HepG2 (cell line): ENCODE data around the gene BMERB1. TPM values are rescaled to one million over a fixed set of nuclear protein-coding genes. Genes with fewer than 3 reads are reported as not detected.
A peak's percentile ranks its signal among the peaks of the same experiment; 100 is the strongest.

ENCODE experiments used
- CBX1 ChIP-seq: IDR thresholded peaks from one replicate; pipeline ENCODE4 v1.6.1; 2016; ENCODE audit warnings: antibody characterized with exemption, low read depth
- RORA ChIP-seq: sonication (generic); formaldehyde crosslinking; IDR thresholded peaks from 2 replicates; pipeline ENCODE4 v1.5.0; 2020; ENCODE audit warnings: mild to moderate bottlenecking, missing genetic modification reagents, moderate library complexity
- ZNF691 ChIP-seq: sonication (generic); formaldehyde crosslinking; IDR thresholded peaks from 2 replicates; pipeline ENCODE4 v1.4.0; 2020; ENCODE audit warnings: missing genetic modification reagents, low read depth, mild to moderate bottlenecking, borderline replicate concordance
- polyA plus RNA-seq, 8 experiments: library from polyadenylated mRNA; depleted of rRNA in 3 of 8; stranded (reverse) in 7 of 8; unstranded in 1 of 8; fragments of >200 nt; fragmentation: Illumina TruSeq in 4 of 8; extraction: Trizol in 4 of 8; gene quantifications; 2 replicates each; pipeline versions ENCODE4 v1.2.1 to v1.2.3, GENCODE V29; 2011 to 2016; ENCODE audit warnings: low read depth in 4 of 8, missing spikeins in 1 of 8, mixed read lengths in 1 of 8; ENCODE audit not compliant: insufficient read depth in 1 of 8
- total RNA-seq, 5 experiments: library from RNA; depleted of rRNA; stranded (reverse); fragments of >200 nt; fragmentation: Illumina TruSeq; extraction: Trizol; gene quantifications; 2 replicates each; pipeline ENCODE4 v1.2.3, GENCODE V29; 2016; ENCODE audit warnings: low read depth in 1 of 5
- TF ChIP-seq, protein P1 (sequence below): sonication (generic); formaldehyde crosslinking; IDR thresholded peaks from 2 replicates; pipeline ENCODE4 v1.8.0; 2022; ENCODE audit warnings: mild to moderate bottlenecking, missing genetic modification reagents, borderline replicate concordance
- TF ChIP-seq, protein P2 (sequence below): sonication (generic); formaldehyde crosslinking; IDR thresholded peaks from 2 replicates; pipeline ENCODE4 v1.8.0; 2022; ENCODE audit warnings: mild to moderate bottlenecking, missing genetic modification reagents, moderate library complexity
- TF ChIP-seq, protein P3 (sequence below): sonication (generic); formaldehyde crosslinking; IDR thresholded peaks from 2 replicates; pipeline ENCODE4 v1.4.0; 2020; ENCODE audit warnings: missing genetic modification reagents

BMERB1 gene
- total and polyA plus RNA-seq, 2 of the 13 experiments (the other 11 are each of a cell fraction or from before 2014, with no cell fraction given): 1.4 TPM

DNA sequence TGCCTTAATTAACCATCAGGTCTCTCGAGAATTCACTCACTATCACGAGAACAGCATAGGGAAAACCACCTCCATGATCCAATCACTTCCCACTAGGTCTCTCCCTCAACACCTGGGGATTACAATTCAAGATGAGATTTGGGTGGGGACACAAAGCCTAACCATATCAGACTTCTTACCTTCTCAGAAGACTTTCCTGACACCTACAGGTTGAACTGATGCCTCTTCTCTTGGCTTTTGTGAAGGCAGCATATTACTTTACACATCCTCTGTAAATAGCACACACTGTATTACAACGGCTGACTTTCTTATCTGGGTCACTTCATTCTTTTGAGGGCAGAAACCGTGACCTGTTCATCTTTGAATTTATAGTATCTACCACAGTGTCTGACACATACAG lies 23.6 kb downstream of the BMERB1 start (continued):
- TF ChIP-seq, protein P1, sequence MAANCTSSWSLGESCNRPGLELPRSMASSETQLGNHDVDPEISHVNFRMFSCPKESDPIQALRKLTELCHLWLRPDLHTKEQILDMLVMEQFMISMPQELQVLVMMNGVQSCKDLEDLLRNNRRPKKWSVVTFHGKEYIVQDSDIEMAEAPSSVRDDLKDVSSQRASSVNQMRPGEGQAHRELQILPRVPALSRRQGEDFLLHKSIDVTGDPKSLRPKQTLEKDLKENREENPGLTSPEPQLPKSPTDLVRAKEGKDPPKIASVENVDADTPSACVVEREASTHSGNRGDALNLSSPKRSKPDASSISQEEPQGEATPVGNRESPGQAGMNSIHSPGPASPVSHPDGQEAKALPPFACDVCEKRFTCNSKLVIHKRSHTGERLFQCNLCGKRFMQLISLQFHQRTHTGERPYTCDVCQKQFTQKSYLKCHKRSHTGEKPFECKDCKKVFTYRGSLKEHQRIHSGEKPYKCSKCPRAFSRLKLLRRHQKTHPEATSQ (CRISPR knock-in tag): peak; percentile 100
- TF ChIP-seq, protein P2, sequence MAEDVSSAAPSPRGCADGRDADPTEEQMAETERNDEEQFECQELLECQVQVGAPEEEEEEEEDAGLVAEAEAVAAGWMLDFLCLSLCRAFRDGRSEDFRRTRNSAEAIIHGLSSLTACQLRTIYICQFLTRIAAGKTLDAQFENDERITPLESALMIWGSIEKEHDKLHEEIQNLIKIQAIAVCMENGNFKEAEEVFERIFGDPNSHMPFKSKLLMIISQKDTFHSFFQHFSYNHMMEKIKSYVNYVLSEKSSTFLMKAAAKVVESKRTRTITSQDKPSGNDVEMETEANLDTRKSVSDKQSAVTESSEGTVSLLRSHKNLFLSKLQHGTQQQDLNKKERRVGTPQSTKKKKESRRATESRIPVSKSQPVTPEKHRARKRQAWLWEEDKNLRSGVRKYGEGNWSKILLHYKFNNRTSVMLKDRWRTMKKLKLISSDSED (CRISPR knock-in tag): no peak
- no peak for TF ChIP-seq RORA (CRISPR knock-in tag)
- TF ChIP-seq, protein P3, sequence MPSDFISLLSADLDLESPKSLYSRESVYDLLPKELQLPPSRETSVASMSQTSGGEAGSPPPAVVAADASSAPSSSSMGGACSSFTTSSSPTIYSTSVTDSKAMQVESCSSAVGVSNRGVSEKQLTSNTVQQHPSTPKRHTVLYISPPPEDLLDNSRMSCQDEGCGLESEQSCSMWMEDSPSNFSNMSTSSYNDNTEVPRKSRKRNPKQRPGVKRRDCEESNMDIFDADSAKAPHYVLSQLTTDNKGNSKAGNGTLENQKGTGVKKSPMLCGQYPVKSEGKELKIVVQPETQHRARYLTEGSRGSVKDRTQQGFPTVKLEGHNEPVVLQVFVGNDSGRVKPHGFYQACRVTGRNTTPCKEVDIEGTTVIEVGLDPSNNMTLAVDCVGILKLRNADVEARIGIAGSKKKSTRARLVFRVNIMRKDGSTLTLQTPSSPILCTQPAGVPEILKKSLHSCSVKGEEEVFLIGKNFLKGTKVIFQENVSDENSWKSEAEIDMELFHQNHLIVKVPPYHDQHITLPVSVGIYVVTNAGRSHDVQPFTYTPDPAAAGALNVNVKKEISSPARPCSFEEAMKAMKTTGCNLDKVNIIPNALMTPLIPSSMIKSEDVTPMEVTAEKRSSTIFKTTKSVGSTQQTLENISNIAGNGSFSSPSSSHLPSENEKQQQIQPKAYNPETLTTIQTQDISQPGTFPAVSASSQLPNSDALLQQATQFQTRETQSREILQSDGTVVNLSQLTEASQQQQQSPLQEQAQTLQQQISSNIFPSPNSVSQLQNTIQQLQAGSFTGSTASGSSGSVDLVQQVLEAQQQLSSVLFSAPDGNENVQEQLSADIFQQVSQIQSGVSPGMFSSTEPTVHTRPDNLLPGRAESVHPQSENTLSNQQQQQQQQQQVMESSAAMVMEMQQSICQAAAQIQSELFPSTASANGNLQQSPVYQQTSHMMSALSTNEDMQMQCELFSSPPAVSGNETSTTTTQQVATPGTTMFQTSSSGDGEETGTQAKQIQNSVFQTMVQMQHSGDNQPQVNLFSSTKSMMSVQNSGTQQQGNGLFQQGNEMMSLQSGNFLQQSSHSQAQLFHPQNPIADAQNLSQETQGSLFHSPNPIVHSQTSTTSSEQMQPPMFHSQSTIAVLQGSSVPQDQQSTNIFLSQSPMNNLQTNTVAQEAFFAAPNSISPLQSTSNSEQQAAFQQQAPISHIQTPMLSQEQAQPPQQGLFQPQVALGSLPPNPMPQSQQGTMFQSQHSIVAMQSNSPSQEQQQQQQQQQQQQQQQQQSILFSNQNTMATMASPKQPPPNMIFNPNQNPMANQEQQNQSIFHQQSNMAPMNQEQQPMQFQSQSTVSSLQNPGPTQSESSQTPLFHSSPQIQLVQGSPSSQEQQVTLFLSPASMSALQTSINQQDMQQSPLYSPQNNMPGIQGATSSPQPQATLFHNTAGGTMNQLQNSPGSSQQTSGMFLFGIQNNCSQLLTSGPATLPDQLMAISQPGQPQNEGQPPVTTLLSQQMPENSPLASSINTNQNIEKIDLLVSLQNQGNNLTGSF (CRISPR knock-in tag): no peak
- 0 out of 2 replicates have a peak, but pooled peaks have one; percentile 14 for TF ChIP-seq ZNF691 (CRISPR knock-in tag)
- TF ChIP-seq CBX1: no peak
- TF ChIP-seq, all 625 proteins: peak for 15
